Measurements from ENCODE around the gene TSPEAR. TPM values are rescaled to one million over a fixed set of nuclear protein-coding genes. Genes with fewer than 3 reads are reported as not detected.
"Not testable (repeated sequence)": the region's sequence is repeated elsewhere in the genome, so short reads cannot be mapped to it uniquely, and the experiment has no call there.

TSPEAR gene
- total RNA-seq, 2 experiments from 2014 or later = not detected

DNA sequence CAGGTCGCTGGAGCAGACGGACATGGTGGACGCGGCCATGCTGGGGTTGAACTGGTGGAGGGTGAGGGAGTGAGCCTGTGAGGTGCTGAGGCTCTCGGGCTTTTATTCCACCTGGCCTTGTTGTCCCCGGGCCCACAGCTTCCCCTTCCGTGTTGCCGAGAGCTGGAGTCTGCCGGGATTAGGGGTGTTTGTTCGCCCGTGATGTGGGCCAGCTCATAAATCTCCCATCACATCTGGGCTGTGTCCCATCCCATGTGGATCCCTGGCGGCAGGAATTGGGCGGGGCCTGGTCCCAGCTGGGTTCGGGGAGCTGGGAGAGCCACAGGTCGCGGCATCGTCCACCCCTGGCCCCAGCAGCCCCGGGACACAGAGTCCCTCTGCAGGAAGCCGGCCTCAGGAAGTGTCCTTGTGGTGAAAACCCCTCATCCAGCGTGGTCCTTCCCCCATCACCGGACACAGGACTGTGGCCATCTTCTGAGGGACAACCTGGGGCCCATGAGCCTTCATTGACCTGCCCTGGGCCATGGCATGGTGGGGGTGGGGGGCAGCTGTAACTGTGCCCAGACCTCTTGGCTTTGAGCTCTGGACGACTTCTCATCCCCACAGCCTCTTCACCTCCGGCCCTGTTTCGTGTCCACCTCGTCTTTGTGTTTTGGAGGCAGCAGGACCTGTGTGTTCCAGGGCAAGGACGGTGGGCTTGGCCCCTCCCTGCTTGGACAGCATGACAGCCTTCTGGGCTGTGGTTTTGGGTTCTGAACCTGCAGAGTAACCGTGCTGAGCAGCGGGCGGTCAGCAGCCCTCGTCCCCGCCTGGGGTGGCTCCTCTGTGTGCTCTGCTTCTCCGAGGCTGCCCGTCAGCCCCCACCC lies 118.7 kb downstream of the TSPEAR start, which contains the start of gene KRTAP10-6:
TSS of gene KRTAP10-6 (minus strand) at position 60 of the 866 bp plus-strand sequence. CDS start at position 39, 21 bp downstream.
- no peak for TF ChIP-seq EZH2phosphoT487 (IDR thresholded peaks at IDR 0.05; ENCODE audit: borderline replicate concordance, low read depth, low read length)
- TF ChIP-seq, protein P1, sequence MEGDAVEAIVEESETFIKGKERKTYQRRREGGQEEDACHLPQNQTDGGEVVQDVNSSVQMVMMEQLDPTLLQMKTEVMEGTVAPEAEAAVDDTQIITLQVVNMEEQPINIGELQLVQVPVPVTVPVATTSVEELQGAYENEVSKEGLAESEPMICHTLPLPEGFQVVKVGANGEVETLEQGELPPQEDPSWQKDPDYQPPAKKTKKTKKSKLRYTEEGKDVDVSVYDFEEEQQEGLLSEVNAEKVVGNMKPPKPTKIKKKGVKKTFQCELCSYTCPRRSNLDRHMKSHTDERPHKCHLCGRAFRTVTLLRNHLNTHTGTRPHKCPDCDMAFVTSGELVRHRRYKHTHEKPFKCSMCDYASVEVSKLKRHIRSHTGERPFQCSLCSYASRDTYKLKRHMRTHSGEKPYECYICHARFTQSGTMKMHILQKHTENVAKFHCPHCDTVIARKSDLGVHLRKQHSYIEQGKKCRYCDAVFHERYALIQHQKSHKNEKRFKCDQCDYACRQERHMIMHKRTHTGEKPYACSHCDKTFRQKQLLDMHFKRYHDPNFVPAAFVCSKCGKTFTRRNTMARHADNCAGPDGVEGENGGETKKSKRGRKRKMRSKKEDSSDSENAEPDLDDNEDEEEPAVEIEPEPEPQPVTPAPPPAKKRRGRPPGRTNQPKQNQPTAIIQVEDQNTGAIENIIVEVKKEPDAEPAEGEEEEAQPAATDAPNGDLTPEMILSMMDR (conservative IDR thresholded peaks at IDR 0.05; ENCODE audit: low read length) = no peak
- Histone ChIP-seq H3K79me2 (ENCODE audit: insufficient read depth, low read depth, low read length) (no peaks in the 10 kb centered on the region), H3K4me3 (ENCODE audit: low read depth, low read length, poor library complexity, severe bottlenecking) (no peak within 1 kb of the TSS), H2AFZ (ENCODE audit: low read length) (no peak within 1 kb of the TSS), H4K20me1 (ENCODE audit: insufficient read depth, low read length) (no peaks in the 10 kb centered on the region), H3K36me3 (ENCODE audit: insufficient read depth, low read length) (no peaks in the 10 kb centered on the region), H3K4me2 (ENCODE audit: low read length) (no peak within 1 kb of the TSS), H3K9me2 (ENCODE audit: insufficient read depth, low read length) (no peaks in the 10 kb centered on the region), H3K4me1 (ENCODE audit: insufficient read depth, low read length, poor library complexity, severe bottlenecking) (no peaks in the 10 kb centered on the region), H3K27ac (ENCODE audit: low read depth, low read length, poor library complexity, severe bottlenecking) (no peak within 1 kb of the TSS), H3K9me3 (ENCODE audit: low read length) (no peaks in the 10 kb centered on the region)
- BruUV-seq (replicated peaks) = no TSS peak
- POLR2A ChIA-PET = no interaction called here
- intact Hi-C loops (cut with micrococcal nuclease; ENCODE audit: unreplicated experiment) = no loop called here
- no peak for DNase-seq (ENCODE audit: low spot score)
- CTCF ChIA-PET (ENCODE audit: unreplicated experiment) = interaction anchor here (0.6 kb wide), 1 partner anchor 87 kb away, joined by 3 read pairs; no protein-coding TSS in a partner anchor

DNA sequence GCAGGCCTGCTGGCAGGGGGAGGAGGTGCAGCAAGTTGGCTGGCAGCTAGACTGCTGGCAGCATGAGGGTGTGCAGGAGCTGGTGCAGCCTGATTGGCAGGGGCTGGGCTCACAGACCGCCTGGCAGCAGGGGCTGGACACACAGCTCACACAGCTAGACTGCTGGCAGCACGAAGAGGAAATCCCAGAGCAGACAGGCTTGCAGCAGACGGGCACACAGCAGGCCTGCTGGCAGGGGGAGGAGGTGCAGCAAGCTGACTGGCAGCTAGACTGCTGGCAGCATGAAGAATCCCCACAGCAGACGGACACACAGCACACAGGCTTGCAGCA lies 119.6 kb downstream of the TSPEAR start:
- H3K4me3 ChIP-seq (ENCODE audit: low read depth, low read length, poor library complexity, severe bottlenecking); H3K4me2 ChIP-seq (ENCODE audit: low read length); H3K79me2 ChIP-seq (ENCODE audit: insufficient read depth, low read depth, low read length); BruUV-seq (replicated peaks); DNase-seq (ENCODE audit: low spot score); H3K9me2 ChIP-seq (ENCODE audit: insufficient read depth, low read length); H3K9me3 ChIP-seq (ENCODE audit: low read length); H3K27ac ChIP-seq (ENCODE audit: low read depth, low read length, poor library complexity, severe bottlenecking); H3K4me1 ChIP-seq (ENCODE audit: insufficient read depth, low read length, poor library complexity, severe bottlenecking); H2AFZ ChIP-seq (ENCODE audit: low read length); H4K20me1 ChIP-seq (ENCODE audit: insufficient read depth, low read length); H3K36me3 ChIP-seq (ENCODE audit: insufficient read depth, low read length); CTCF ChIA-PET (ENCODE audit: unreplicated experiment); intact Hi-C loops (cut with micrococcal nuclease; ENCODE audit: unreplicated experiment): not testable (repeated sequence)
- POLR2A ChIA-PET = interaction anchor here (0.7 kb wide), 1 partner anchor 420 kb away, joined by 4 read pairs; no protein-coding TSS in a partner anchor

DNA sequence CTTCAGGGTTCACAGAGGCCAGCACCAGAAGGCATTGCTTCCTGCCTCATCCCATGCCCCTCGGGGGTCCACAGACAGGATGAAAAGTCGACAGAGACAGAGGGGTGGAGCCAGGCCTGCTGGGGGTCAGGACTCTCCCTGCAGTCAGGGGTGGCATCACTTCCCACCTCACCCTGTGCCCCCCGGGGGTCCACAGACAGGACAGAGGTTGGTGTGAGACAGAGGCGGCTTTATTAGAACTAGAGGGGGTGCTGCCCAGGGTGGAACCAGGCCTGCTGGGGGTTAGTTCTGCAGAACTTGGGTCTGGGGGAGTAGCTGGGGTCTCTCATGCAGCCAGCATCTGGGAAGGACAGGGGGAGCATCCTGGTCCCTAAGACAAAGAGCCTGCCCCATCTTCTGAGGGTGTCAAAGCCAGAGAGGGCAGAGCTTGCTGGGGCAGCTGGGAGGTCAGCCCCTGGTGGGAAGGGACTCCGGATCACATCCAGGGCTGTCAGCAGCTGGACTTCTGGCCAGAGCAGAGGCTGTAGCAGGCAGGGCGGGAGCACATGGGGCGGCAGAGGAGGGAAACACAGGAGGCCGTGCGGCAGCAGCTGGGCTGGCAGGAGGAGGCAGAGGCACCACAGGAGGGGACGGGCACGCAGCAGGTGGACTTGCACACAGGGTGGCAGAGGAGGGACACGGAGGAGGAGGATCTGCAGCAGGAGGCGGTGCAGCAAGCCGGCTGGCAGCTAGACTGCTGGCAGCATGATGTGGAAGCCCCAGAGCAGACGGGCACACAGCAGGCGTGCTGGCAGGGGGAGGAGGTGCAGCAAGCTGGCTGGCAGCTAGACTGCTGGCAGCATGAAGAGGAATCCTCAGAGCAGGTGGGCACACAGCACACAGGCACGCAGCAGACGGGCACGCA lies 120.2 kb downstream of the TSPEAR start:
- H3K4me1 ChIP-seq (ENCODE audit: insufficient read depth, low read length, poor library complexity, severe bottlenecking); H3K36me3 ChIP-seq (ENCODE audit: insufficient read depth, low read length); H3K4me2 ChIP-seq (ENCODE audit: low read length); H3K9me3 ChIP-seq (ENCODE audit: low read length); H3K27ac ChIP-seq (ENCODE audit: low read depth, low read length, poor library complexity, severe bottlenecking); BruUV-seq (replicated peaks); CTCF ChIA-PET (ENCODE audit: unreplicated experiment); H3K9me2 ChIP-seq (ENCODE audit: insufficient read depth, low read length); DNase-seq (ENCODE audit: low spot score); H4K20me1 ChIP-seq (ENCODE audit: insufficient read depth, low read length); H3K4me3 ChIP-seq (ENCODE audit: low read depth, low read length, poor library complexity, severe bottlenecking); H2AFZ ChIP-seq (ENCODE audit: low read length); intact Hi-C loops (cut with micrococcal nuclease; ENCODE audit: unreplicated experiment); H3K79me2 ChIP-seq (ENCODE audit: insufficient read depth, low read depth, low read length): not testable (repeated sequence)
- POLR2A ChIA-PET = interaction anchor here (0.7 kb wide), 1 partner anchor 421 kb away, joined by 4 read pairs; no protein-coding TSS in a partner anchor

Data from OCI-LY7 (cell line).